Mesodermal cell (in vitro differentiated cells): ENCODE measurements around the gene KRTAP9-7. TPM values are rescaled to one million over a fixed set of nuclear protein-coding genes. Genes with fewer than 3 reads are reported as not detected.
"Not testable (repeated sequence)": the region's sequence is repeated elsewhere in the genome, so short reads cannot be mapped to it uniquely, and the experiment has no call there.

Source experiments
- H3K27ac ChIP-seq: 2 replicates; pipeline ENCODE4 v1.7.0; 2013; ENCODE audit warnings: mild to moderate bottlenecking, low read depth, low read length, moderate library complexity; ENCODE audit not compliant: severe bottlenecking
- H3K36me3 ChIP-seq: 2 replicates; pipeline ENCODE4 v1.7.1; 2013; ENCODE audit warnings: mild to moderate bottlenecking, low read length, moderate library complexity; ENCODE audit not compliant: control insufficient read depth, insufficient read depth
- H3K4me1 ChIP-seq: one replicate; pipeline ENCODE4 v1.7.1; 2013; ENCODE audit warnings: mild to moderate bottlenecking, low read length; ENCODE audit not compliant: insufficient read depth, control insufficient read depth, poor library complexity, severe bottlenecking
- H3K4me3 ChIP-seq: 2 replicates; pipeline ENCODE4 v1.7.0; 2013; ENCODE audit warnings: low read length, control low read depth, mild to moderate bottlenecking; ENCODE audit not compliant: insufficient read depth, poor library complexity, severe bottlenecking; ENCODE audit errors: extremely low read depth
- H3K9me3 ChIP-seq: 2 replicates; pipeline ENCODE4 v1.7.1; 2013; ENCODE audit warnings: mild to moderate bottlenecking, low read length, moderate library complexity; ENCODE audit not compliant: control insufficient read depth
- WGBS, 2 experiments: methylation state at CpG; one replicate each; pipeline ENCODE4 v1.1.5; 2013; ENCODE audit warnings: missing lambda C conversion rate in 2 of 2; ENCODE audit not compliant: insufficient coverage in 2 of 2; 5-methylcytosine and 5-hydroxymethylcytosine counted together
- polyA plus RNA-seq, 2 experiments: library from polyadenylated mRNA; stranded (reverse); fragments of 50-300 nt; gene quantifications; one replicate each; pipeline ENCODE4 v1.2.3, GENCODE V29; 2013

The KRTAP9-7 gene, protein sequence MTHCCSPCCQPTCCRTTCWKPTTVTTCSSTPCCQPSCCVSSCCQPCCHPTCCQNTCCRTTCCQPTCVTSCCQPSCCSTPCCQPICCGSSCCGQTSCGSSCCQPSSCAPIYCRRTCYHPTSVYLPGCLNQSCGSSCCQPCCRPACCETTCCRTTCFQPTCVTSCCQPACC
- polyA plus RNA-seq (2013, experiment 1 of 2): not detected
- polyA plus RNA-seq (2013, experiment 2 of 2): not detected

DNA sequence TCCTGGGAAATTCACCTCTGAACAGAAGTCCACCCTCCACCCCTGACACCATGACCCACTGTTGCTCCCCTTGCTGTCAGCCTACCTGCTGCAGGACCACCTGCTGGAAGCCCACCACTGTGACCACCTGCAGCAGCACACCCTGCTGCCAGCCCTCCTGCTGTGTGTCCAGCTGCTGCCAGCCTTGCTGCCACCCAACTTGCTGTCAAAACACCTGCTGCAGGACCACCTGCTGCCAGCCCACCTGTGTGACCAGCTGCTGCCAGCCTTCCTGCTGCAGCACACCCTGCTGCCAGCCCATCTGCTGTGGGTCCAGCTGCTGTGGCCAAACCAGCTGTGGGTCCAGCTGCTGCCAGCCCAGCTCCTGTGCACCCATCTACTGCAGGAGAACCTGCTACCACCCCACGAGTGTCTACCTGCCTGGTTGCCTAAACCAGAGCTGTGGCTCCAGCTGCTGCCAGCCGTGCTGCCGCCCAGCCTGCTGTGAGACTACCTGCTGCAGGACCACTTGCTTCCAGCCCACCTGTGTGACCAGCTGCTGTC lies at the start of gene KRTAP9-7:
KRTAP9-7 (plus strand) TSS at position 51 of the 543 bp plus-strand sequence; CDS start at position 51, 0 bp downstream.
- WGBS, 2 experiments: 74 to 89% methylated on average over 3 of the region's 3 CpGs

GRCh38 chr17:41226051-41226450 lies 49.4 kb upstream of the KRTAP9-7 start:
- Histone ChIP-seq H3K4me3 (no peak overlapping the region), H3K4me1 (no peaks in the 10 kb centered on the region), H3K36me3 (no peaks in the 10 kb centered on the region), H3K27ac (no peak overlapping the region), H3K9me3 (no peaks in the 10 kb centered on the region)
- 79 to 80% methylated on average over 2 to 3 of the region's 6 CpGs for WGBS, 2 experiments

More for the DNA sequence above, at the start of gene KRTAP9-7:
- not testable (repeated sequence) for H3K27ac ChIP-seq, H3K4me1 ChIP-seq, H3K36me3 ChIP-seq, H3K4me3 ChIP-seq, H3K9me3 ChIP-seq

DNA sequence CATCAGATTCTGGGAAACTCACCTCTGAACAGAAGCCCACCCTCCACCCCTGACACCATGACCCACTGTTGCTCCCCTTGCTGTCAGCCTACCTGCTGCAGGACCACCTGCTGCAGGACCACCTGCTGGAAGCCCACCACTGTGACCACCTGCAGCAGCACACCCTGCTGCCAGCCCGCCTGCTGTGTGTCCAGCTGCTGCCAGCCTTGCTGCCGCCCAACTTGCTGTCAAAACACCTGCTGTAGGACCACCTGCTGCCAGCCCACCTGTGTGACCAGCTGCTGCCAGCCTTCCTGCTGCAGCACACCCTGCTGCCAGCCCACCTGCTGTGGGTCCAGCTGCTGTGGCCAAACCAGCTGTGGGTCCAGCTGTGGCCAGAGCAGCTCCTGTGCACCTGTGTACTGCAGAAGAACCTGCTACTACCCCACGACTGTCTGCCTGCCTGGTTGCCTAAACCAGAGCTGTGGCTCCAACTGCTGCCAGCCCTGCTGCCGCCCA lies 48.9 kb upstream of the KRTAP9-7 start, which contains the start of gene KRTAP9-2:
KRTAP9-2 (plus strand) TSS at position 51 of the 498 bp plus-strand sequence; CDS start at position 58, 7 bp downstream.
- not testable (repeated sequence) for H3K36me3 ChIP-seq, H3K4me1 ChIP-seq, H3K9me3 ChIP-seq, H3K4me3 ChIP-seq, H3K27ac ChIP-seq
- WGBS, 2 experiments: 63 to 84% methylated on average over 2 of the region's 4 CpGs

DNA sequence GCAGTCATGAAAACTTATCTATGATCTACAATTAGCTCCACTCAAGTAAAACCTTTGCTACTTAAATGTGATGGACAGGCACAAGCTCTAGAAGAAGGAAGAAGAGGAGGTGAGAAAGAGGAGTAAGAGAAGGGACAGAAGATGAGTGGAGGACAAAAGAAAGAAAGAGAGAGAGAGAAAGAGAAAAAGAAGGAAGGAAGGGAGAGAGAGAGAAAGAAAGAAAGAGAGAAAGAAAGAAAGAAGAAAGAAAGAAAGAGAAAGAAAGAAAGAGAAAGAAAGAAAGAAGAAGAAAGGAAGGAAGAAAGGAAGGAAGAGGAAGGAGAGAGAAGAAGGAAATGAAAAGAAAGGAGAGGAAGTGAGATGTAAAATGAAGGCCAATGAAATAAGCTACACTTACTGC lies 45.4 kb upstream of the KRTAP9-7 start:
- H3K4me3 ChIP-seq: no peak overlapping the region
- no peaks in the 10 kb centered on the region for H3K36me3 ChIP-seq
- no peak overlapping the region for H3K27ac ChIP-seq
- no peaks in the 10 kb centered on the region for H3K9me3 ChIP-seq
- H3K4me1 ChIP-seq: no peaks in the 10 kb centered on the region

- H3K27ac ChIP-seq: no peak overlapping the region
- H3K9me3 ChIP-seq: no peaks in the 10 kb centered on the region
- 87% methylated on average over 6 of the region's 6 CpGs for WGBS, 2 experiments
- no peaks in the 10 kb centered on the region for H3K36me3 ChIP-seq
- H3K4me3 ChIP-seq: no peak overlapping the region
- H3K4me1 ChIP-seq: no peaks in the 10 kb centered on the region
Measured at GRCh38 chr17:41231731-41232130, 43.8 kb upstream of the KRTAP9-7 start.

DNA sequence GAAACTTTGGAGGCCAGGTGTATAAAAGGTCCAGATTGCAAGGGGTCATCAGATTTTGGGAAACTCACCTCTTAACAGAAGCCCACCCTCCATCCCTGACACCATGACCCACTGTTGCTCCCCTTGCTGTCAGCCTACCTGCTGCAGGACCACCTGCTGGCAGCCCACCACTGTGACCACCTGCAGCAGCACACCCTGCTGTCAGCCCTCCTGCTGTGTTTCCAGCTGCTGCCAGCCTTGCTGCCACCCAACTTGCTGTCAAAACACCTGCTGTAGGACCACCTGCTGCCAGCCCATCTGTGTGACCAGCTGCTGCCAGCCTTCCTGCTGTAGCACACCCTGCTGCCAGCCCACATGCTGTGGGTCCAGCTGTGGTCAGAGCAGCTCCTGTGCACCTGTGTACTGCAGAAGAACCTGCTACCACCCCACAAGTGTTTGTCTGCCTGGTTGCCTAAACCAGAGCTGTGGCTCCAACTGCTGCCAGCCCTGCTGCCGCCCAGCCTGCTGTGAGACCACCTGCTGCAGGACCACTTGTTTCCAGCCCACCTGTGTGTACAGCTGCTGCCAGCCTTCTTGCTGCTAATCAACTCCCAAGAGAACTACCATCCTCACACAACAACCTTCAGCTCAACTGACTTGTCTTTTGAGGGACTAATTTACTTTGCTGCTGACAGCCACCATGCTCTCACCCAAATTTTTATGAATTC lies 42.9 kb upstream of the KRTAP9-7 start, which contains the start of gene KRTAP9-3:
KRTAP9-3 (plus strand) TSS at position 51 of the 707 bp plus-strand sequence; CDS start at position 104, 53 bp downstream.
- 86 to 93% methylated on average over 1 of the region's 1 CpG for WGBS, 2 experiments
- H3K4me3 ChIP-seq, H3K27ac ChIP-seq, H3K4me1 ChIP-seq, H3K36me3 ChIP-seq, H3K9me3 ChIP-seq: not testable (repeated sequence)

DNA sequence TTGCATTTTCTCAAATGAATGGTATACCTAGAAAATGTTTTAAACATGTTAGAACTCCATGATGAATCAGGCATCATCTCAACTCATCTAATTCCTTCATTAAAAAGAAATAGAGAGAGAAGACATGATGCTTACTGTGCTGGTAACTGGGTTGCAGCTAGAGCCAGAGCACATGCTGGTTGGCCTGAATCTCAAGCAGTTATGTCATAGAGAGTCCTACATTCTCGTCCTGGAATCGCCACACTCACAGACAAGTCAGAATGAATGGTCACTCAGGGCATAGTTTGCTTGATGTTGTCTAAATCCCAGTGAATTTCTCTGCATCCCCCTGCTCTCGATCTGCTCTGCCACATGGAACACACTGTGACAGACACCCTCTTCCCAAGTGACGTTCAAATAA lies 38.4 kb upstream of the KRTAP9-7 start:
- not testable (repeated sequence) for H3K4me3 ChIP-seq, H3K9me3 ChIP-seq, H3K4me1 ChIP-seq, H3K27ac ChIP-seq, H3K36me3 ChIP-seq
- WGBS, 2 experiments: 65 to 69% methylated on average over 2 to 3 of the region's 4 CpGs

DNA sequence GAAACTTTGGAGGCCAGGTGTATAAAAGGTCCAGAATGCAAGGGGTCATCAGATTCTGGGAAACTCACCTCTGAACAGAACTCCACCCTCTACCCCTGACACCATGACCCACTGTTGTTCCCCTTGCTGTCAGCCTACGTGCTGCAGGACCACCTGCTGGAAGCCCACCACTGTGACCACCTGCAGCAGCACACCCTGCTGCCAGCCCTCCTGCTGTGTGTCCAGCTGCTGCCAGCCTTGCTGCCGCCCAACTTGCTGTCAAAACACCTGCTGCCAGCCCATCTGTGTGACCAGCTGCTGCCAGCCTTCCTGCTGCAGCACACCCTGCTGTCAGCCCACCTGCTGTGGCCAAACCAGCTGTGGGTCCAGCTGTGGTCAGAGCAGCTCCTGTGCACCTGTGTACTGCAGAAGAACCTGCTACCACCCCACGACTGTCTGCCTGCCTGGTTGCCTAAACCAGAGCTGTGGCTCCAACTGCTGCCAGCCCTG lies 37.5 kb upstream of the KRTAP9-7 start, which contains the start of gene KRTAP9-8:
KRTAP9-8 (plus strand) TSS at position 51 of the 489 bp plus-strand sequence; CDS start at position 104, 53 bp downstream.
- 29% methylated on average over 1 of the region's 3 CpGs; no CpG with 5 or more reads in 1 of the 2 experiments for WGBS, 2 experiments
- H3K4me1 ChIP-seq, H3K4me3 ChIP-seq, H3K9me3 ChIP-seq, H3K36me3 ChIP-seq, H3K27ac ChIP-seq: not testable (repeated sequence)

- H3K4me3 ChIP-seq, H3K9me3 ChIP-seq, H3K27ac ChIP-seq, H3K36me3 ChIP-seq, H3K4me1 ChIP-seq: not testable (repeated sequence)
- 82 to 88% methylated on average over 1 of the region's 2 CpGs for WGBS, 2 experiments
Measured at GRCh38 chr17:41246995-41247787, 28.3 kb upstream of the KRTAP9-7 start.

DNA sequence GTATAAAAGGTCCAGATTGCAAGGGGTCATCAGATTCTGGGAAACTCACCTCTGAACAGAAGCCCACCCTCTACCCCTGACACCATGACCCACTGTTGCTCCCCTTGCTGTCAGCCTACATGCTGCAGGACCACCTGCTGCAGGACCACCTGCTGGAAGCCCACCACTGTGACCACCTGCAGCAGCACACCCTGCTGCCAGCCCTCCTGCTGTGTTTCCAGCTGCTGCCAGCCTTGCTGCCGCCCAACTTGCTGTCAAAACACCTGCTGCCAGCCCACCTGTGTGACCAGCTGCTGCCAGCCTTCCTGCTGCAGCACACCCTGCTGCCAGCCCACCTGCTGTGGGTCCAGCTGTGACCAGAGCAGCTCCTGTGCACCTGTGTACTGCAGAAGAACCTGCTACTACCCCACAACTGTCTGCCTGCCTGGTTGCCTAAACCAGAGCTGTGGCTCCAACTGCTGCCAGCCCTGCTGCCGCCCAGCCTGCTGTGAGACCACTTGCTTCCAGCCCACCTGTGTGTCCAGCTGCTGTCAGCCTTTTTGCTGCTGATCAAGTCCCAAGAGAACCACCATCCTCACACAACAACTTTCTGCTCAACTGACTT lies 25.8 kb upstream of the KRTAP9-7 start, which contains the start of gene KRTAP9-4:
KRTAP9-4 (plus strand) TSS at position 51 of the 604 bp plus-strand sequence; CDS start at position 85, 34 bp downstream.
- not testable (repeated sequence) for H3K4me3 ChIP-seq, H3K27ac ChIP-seq, H3K36me3 ChIP-seq, H3K9me3 ChIP-seq, H3K4me1 ChIP-seq
- WGBS, 2 experiments: 86% methylated on average over 1 of the region's 2 CpGs; no CpG with 5 or more reads in 1 of the 2 experiments
